OCI-LY1 (cell line): Measurements from ENCODE around the gene PARD3B.

Source experiments
- H2AFZ ChIP-seq: fragments of 200-600 bp; sonication (generic), shearing (Covaris generic); 2 replicates; pipeline ENCODE4 v1.6.0; 2014; ENCODE audit warnings: antibody characterized with exemption, mild to moderate bottlenecking, low read length
- H3F3A ChIP-seq: fragments of 200-600 bp; sonication (generic), shearing (Covaris generic); 2 replicates; pipeline ENCODE4 v1.6.0; 2014; ENCODE audit warnings: mild to moderate bottlenecking, antibody characterized with exemption, low read length, moderate library complexity; ENCODE audit not compliant: insufficient read depth
- H3K27ac ChIP-seq: fragments of 200-600 bp; sonication (generic); 2 replicates; pipeline ENCODE4 v1.5.1; 2014; ENCODE audit warnings: low read length, mixed run types, mild to moderate bottlenecking, low read depth; ENCODE audit not compliant: poor library complexity, severe bottlenecking
- H3K27me3 ChIP-seq: fragments of 200-600 bp; sonication (generic); 2 replicates; pipeline ENCODE4 v1.6.0; 2014; ENCODE audit warnings: antibody characterized with exemption, mild to moderate bottlenecking, low read length, moderate library complexity; ENCODE audit not compliant: insufficient read depth
- H3K36me3 ChIP-seq: fragments of 200-600 bp; sonication (generic); 2 replicates; pipeline ENCODE4 v1.6.1; 2014; ENCODE audit warnings: mild to moderate bottlenecking, antibody characterized with exemption, low read length, moderate library complexity, mixed read lengths; ENCODE audit not compliant: insufficient read depth
- H3K4me1 ChIP-seq: fragments of 200-600 bp; sonication (generic); 2 replicates; pipeline ENCODE4 v1.5.1; 2014; ENCODE audit warnings: mild to moderate bottlenecking, low read length, moderate library complexity; ENCODE audit not compliant: insufficient read depth, severe bottlenecking
- H3K4me2 ChIP-seq: fragments of 200-600 bp; sonication (generic), shearing (Covaris generic); 2 replicates; pipeline ENCODE4 v1.6.1; 2014; ENCODE audit warnings: low read length
- H3K4me3 ChIP-seq: fragments of 200-600 bp; sonication (generic); 2 replicates; pipeline ENCODE4 v1.5.1; 2014; ENCODE audit warnings: low read length, low read depth, mild to moderate bottlenecking, mixed read lengths; ENCODE audit not compliant: poor library complexity, severe bottlenecking
- H3K79me2 ChIP-seq: fragments of 200-600 bp; shearing (Covaris generic); 2 replicates; pipeline ENCODE4 v1.6.1; 2016; ENCODE audit warnings: mixed run types, low read length, mixed read lengths; ENCODE audit not compliant: insufficient read depth
- H3K9ac ChIP-seq: fragments of 200-600 bp; sonication (generic), shearing (Covaris generic); 2 replicates; pipeline ENCODE4 v1.6.1; 2014; ENCODE audit warnings: mild to moderate bottlenecking, low read length, mixed read lengths
- H3K9me2 ChIP-seq: fragments of 200-600 bp; sonication (generic), shearing (Covaris generic); 2 replicates; pipeline ENCODE4 v1.6.1; 2014; ENCODE audit warnings: low read depth, mild to moderate bottlenecking, low read length, mixed read lengths
- H3K9me3 ChIP-seq: fragments of 200-600 bp; shearing (Covaris generic); 2 replicates; pipeline ENCODE4 v1.6.1; 2014; ENCODE audit warnings: low read length, mixed read lengths
- H4K20me1 ChIP-seq: fragments of 200-600 bp; sonication (generic), shearing (Covaris generic); 2 replicates; pipeline ENCODE4 v1.6.0; 2016; ENCODE audit warnings: mild to moderate bottlenecking, low read length; ENCODE audit not compliant: insufficient read depth
- CTCF ChIP-seq: fragments of 200-600 bp; sonication (generic), shearing (Covaris generic); IDR thresholded peaks from 2 replicates; pipeline ENCODE4 v1.5.1; 2017; ENCODE audit warnings: mild to moderate bottlenecking, antibody characterized with exemption, low read length, moderate library complexity, mixed read lengths
- EZH2 ChIP-seq: fragments of 200-600 bp; sonication (generic), shearing (Covaris generic); IDR thresholded peaks from 2 replicates; pipeline ENCODE4 v1.8.0; 2017; ENCODE audit warnings: borderline replicate concordance, mixed run types, mild to moderate bottlenecking, antibody characterized with exemption, low read length, moderate library complexity, mixed read lengths

The PARD3B gene

GRCh38 chr2:204529795-204530463 is 15.3 kb upstream of the PARD3B start:
- Histone ChIP-seq H3K9me3 (no peaks in the 10 kb centered on the region), H3K9ac (no peak overlapping the region), H3K4me1 (no peaks in the 10 kb centered on the region), H3K36me3 (no peaks in the 10 kb centered on the region), H3K79me2 (no peaks in the 10 kb centered on the region), H3K27ac (no peak overlapping the region), H3K9me2 (no peaks in the 10 kb centered on the region), H3K4me2 (no peak overlapping the region), H3F3A (no peaks in the 10 kb centered on the region), H4K20me1 (no peaks in the 10 kb centered on the region), H3K4me3 (no peak overlapping the region), H3K27me3 (no peaks in the 10 kb centered on the region), H2AFZ (no peak overlapping the region)
- no peak for TF ChIP-seq CTCF
- TF ChIP-seq EZH2, result no peak

DNA sequence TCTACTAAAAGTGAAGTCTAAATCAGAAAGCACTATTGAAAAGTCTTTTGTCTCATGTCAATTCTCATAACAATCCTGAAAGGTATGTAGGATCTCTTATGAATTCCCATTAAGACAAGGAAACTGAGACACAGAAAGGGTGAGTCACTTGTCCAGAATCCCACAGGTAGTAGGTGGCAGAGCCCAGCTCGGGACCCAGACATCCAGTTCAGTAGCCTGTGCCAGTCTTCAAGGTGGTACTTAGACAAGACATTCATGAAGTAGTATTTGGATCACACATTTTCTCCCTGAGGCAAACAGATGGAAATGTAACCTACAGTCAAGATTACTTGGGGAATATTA is 14.8 kb upstream of the PARD3B start:
- Histone ChIP-seq H3K9ac (no peak overlapping the region), H4K20me1 (no peaks in the 10 kb centered on the region), H3F3A (no peaks in the 10 kb centered on the region), H3K4me2 (no peak overlapping the region), H3K4me1 (no peaks in the 10 kb centered on the region), H3K79me2 (no peaks in the 10 kb centered on the region), H3K9me2 (no peaks in the 10 kb centered on the region), H3K36me3 (no peaks in the 10 kb centered on the region), H2AFZ (no peak overlapping the region), H3K4me3 (no peak overlapping the region), H3K27ac (no peak overlapping the region), H3K9me3 (no peaks in the 10 kb centered on the region), H3K27me3 (no peaks in the 10 kb centered on the region)
- TF ChIP-seq CTCF (no peak), EZH2 (no peak)

- H2AFZ ChIP-seq, result no peak overlapping the region
- H3K9ac ChIP-seq, result no peak overlapping the region
- H3K9me2 ChIP-seq, result no peaks in the 10 kb centered on the region
- H3K27ac ChIP-seq, result no peak overlapping the region
- no peaks in the 10 kb centered on the region for H4K20me1 ChIP-seq
- H3F3A ChIP-seq, result no peaks in the 10 kb centered on the region
- H3K4me3 ChIP-seq, result no peak overlapping the region
- TF ChIP-seq CTCF, result no peak
- TF ChIP-seq EZH2, result no peak
- no peaks in the 10 kb centered on the region for H3K9me3 ChIP-seq
- H3K36me3 ChIP-seq, result no peaks in the 10 kb centered on the region
- no peak overlapping the region for H3K4me2 ChIP-seq
- no peaks in the 10 kb centered on the region for H3K79me2 ChIP-seq
- H3K4me1 ChIP-seq, result no peaks in the 10 kb centered on the region
- no peaks in the 10 kb centered on the region for H3K27me3 ChIP-seq
Observed at GRCh38 chr2:204533629-204534370, 11.5 kb upstream of the PARD3B start.
